Peyer's patch (tissue), 4 donors: Measurements from ENCODE around the gene HNRNPLL.

Source experiments
- POLR2A ChIP-seq, 2 donors: fragments of 450-650 bp; IDR thresholded peaks; one replicate each; pipeline ENCODE4 v1.5.1; 2017; ENCODE audit warnings: antibody characterized with exemption in 2 of 2, mild to moderate bottlenecking in 2 of 2, moderate library complexity in 2 of 2
- TF ChIP-seq, protein P1 (sequence below), 6 experiments: fragments of 450-650 bp in 4 of 6; fragments of 200-600 bp in 2 of 6; sonication (generic) in 1 of 6; IDR thresholded peaks; one replicate each; pipeline ENCODE4 v1.5.1; 2017 to 2019; ENCODE audit warnings: antibody characterized with exemption in 6 of 6, mild to moderate bottlenecking in 3 of 6, moderate library complexity in 1 of 6

DNA sequence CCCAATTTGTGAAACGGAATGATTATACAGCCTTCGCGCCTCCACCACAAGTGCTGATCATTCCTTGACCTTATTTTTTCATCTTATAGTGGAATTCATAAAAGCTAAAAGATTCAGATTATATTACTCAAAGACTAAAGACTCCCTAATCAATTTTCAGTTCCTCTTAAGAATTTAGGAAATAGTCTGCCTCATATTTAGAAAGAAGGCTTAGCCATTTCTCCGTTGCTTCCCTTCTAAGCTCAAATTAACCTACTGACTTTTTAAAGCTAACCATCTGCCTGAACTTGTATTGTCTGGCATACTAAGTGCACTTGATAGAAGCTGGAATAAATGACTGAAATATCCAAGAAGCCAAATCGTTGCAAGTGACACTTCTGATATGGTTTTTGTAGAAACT, 44.7 kb downstream of the HNRNPLL start:
- TF ChIP-seq, protein P1, sequence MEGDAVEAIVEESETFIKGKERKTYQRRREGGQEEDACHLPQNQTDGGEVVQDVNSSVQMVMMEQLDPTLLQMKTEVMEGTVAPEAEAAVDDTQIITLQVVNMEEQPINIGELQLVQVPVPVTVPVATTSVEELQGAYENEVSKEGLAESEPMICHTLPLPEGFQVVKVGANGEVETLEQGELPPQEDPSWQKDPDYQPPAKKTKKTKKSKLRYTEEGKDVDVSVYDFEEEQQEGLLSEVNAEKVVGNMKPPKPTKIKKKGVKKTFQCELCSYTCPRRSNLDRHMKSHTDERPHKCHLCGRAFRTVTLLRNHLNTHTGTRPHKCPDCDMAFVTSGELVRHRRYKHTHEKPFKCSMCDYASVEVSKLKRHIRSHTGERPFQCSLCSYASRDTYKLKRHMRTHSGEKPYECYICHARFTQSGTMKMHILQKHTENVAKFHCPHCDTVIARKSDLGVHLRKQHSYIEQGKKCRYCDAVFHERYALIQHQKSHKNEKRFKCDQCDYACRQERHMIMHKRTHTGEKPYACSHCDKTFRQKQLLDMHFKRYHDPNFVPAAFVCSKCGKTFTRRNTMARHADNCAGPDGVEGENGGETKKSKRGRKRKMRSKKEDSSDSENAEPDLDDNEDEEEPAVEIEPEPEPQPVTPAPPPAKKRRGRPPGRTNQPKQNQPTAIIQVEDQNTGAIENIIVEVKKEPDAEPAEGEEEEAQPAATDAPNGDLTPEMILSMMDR (IDR thresholded peaks at IDR 0.05): no peak
- no peak for TF ChIP-seq POLR2A (IDR thresholded peaks at IDR 0.05)
